ENCODE measurements around the gene HIGD1B.

Gene HIGD1B

DNA sequence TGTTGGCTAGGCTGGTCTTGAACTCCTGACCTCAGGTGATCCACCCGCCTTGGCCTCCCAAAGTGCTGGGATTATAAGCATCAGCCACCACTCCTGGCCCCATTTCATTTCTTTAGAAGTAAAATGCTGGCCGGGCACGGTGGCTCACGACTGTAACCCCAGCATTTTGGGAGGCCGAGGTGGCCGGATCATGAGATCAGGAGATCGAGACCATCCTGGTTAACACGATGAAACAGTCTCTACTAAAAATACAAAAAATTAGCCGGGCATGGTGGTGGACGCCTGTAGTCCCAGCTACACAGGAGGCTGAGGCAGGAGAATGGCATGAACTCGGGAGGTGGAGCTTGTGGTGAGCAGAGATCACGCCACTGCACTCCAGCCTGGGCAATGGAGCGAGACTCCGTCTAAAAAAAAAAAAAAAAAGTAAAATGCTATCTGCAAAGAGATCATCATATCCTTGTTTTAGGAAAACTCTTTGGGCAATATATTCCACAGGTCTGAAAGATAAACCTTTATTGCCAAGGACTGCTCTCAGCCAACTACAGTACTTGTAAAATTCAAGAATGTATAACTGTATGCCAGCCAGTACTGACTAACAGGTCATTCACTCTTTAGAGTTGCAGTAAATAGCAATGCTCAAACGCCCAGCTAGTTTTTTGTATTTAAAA, 21.4 kb upstream of the HIGD1B start:
- TF ChIP-seq POLR2A (IDR thresholded peaks at IDR 0.05; ENCODE audit: low read depth, low read length) (no peak), TAF1 (IDR thresholded peaks at IDR 0.05; ENCODE audit: borderline replicate concordance, low read depth, low read length) (no peak), POLR2AphosphoS5 (IDR thresholded peaks at IDR 0.05; ENCODE audit: low read depth, low read length) (no peak)
- DNase-seq (ENCODE audit: insufficient read length) (no peak), FAIRE-seq (no peak)

DNA sequence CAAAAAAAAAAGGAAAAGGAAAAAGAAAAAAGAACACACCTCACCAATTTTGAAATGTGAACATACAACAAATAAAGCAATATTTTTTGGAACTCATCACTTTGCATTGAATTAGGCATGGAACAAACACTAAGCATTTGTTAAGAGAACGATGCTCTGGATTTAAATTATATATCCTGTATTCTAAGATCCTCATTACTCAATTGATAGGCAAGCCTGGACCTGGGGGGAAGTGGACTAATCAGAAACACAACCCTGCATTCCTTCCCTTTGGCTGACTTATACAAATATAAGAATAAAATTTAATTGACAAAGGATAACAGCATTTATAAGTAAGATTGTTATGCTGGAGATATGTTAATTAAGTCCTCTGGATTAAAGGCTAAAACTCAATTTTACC, 19.8 kb upstream of the HIGD1B start:
- FAIRE-seq (no peak), DNase-seq (ENCODE audit: insufficient read length) (no peak)
- TF ChIP-seq POLR2A (IDR thresholded peaks at IDR 0.05; ENCODE audit: low read depth, low read length) (no peak), TAF1 (IDR thresholded peaks at IDR 0.05; ENCODE audit: borderline replicate concordance, low read depth, low read length) (no peak), POLR2AphosphoS5 (IDR thresholded peaks at IDR 0.05; ENCODE audit: low read depth, low read length) (no peak)

DNA sequence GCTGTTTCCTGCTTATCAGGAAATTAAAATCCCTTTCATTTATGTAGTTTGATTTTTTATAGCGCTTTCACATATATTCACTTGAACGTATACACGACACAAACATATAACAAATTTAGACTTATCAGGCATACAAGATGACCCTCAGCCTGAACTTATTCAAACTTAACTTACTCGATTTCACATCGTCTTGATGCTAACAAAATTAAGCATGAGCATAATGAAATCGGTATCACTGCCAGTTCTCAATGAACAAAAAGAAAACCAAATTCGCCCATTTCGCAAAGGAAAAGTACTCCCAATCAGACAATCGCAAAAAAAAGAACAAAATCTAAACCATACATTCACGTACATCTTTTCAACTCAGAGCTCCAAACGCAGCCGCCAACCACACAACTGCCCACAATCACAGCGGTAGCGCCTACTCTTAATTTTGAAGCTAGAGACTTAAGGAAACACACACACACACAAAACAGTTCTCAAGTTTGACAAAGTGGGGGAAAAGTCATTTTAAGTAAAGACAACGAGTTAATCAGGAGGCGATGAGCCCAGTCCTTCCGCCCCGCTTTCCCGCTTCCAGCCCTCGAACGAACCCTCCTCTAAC, 18.7 kb upstream of the HIGD1B start:
- no peak for TF ChIP-seq POLR2AphosphoS5 (IDR thresholded peaks at IDR 0.05; ENCODE audit: low read depth, low read length)
- TF ChIP-seq TAF1 (IDR thresholded peaks at IDR 0.05; ENCODE audit: borderline replicate concordance, low read depth, low read length), result no peak
- TF ChIP-seq POLR2A (IDR thresholded peaks at IDR 0.05; ENCODE audit: low read depth, low read length), result no peak
- FAIRE-seq, result peak; percentile 77
- no peak for DNase-seq (ENCODE audit: insufficient read length)

- FAIRE-seq, result peak; percentile 24
- DNase-seq (ENCODE audit: insufficient read length), result no peak
- no peak for TF ChIP-seq POLR2AphosphoS5 (IDR thresholded peaks at IDR 0.05; ENCODE audit: low read depth, low read length)
Measured at GRCh38 chr17:44829523-44830358, 17.9 kb upstream of the HIGD1B start, which contains the start of gene GJC1. GJC1 (minus strand) TSS chr17:44830287; CDS start chr17:44805817, 24,470 bp downstream.

- TF ChIP-seq TAF1 (IDR thresholded peaks at IDR 0.05; ENCODE audit: borderline replicate concordance, low read depth, low read length) (no peak), POLR2A (IDR thresholded peaks at IDR 0.05; ENCODE audit: low read depth, low read length) (no peak), POLR2AphosphoS5 (IDR thresholded peaks at IDR 0.05; ENCODE audit: low read depth, low read length) (no peak)
- DNase-seq (ENCODE audit: insufficient read length) (no peak), FAIRE-seq (no peak)
Measured at GRCh38 chr17:44830359-44831288, 17.1 kb upstream of the HIGD1B start.

DNA sequence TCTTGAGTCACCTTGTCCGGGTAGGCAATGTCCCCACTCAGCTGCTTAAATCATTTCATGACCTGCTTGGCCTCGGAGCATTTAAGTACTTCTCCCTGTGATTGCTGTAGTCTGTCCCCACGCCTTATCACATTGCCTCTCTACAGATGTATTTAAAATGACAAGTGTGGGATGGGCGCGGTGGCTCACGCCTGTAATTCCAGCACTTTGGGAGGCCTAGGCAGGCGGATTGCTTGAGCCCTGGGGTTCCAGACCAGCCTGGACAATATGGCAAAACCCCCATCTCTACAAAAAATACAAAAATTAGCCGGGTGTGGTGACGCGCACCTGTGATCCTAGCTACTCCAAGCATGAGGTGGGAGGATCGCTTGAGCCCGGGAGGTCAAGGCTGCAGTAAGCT, 16.3 kb upstream of the HIGD1B start:
- FAIRE-seq, result no peak
- TF ChIP-seq POLR2AphosphoS5 (IDR thresholded peaks at IDR 0.05; ENCODE audit: low read depth, low read length) (no peak), TAF1 (IDR thresholded peaks at IDR 0.05; ENCODE audit: borderline replicate concordance, low read depth, low read length) (no peak), POLR2A (IDR thresholded peaks at IDR 0.05; ENCODE audit: low read depth, low read length) (no peak)
- no peak for DNase-seq (ENCODE audit: insufficient read length)

DNA sequence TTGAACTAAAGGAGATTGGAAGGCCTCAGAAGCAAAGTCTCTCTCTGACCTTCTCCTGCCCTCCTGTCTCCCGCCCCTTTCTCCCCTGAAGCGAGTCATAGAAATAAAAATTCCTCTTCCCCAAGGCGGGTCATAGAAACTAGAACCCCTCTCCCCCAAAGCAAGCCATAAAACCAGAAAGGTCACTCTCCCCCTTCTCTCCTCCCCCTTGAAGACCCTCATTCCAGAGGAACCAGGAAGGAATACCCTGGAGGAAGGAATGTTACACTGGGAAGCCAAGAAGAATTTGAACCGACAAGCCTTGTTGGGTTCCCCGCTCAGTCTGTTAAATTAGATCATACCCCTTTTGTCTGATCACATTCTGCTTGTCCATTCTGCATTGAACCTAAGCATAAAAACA, 14.9 kb upstream of the HIGD1B start:
- DNase-seq (ENCODE audit: insufficient read length), result no peak

DNA sequence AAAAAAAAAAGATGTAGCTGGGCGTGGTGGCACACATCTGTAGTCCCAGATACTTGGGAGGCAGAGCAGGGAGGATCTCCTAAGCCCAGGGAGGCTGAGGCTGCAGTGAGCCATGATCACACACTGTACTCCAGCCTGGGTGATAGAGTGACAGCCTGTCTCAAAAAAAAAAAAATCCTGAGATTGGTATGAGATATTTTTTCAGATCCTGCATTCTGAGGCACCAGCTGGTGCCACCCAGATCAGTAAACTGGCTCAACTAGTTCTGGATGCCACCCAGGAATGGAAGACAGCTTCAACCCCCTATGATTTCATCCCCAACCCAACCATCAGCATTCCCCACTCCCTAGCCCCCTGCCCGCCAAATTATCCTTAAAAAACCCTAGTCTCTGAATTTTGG, 10.5 kb upstream of the HIGD1B start:
- no peak for DNase-seq (ENCODE audit: insufficient read length)
- FAIRE-seq, result no peak
- no peak for TF ChIP-seq POLR2A (IDR thresholded peaks at IDR 0.05; ENCODE audit: low read depth, low read length)
- no peak for TF ChIP-seq POLR2AphosphoS5 (IDR thresholded peaks at IDR 0.05; ENCODE audit: low read depth, low read length)
- TF ChIP-seq TAF1 (IDR thresholded peaks at IDR 0.05; ENCODE audit: borderline replicate concordance, low read depth, low read length), result no peak

More for the DNA sequence above, 14.9 kb upstream of the HIGD1B start:
- TF ChIP-seq POLR2A (IDR thresholded peaks at IDR 0.05; ENCODE audit: low read depth, low read length) (no peak), POLR2AphosphoS5 (IDR thresholded peaks at IDR 0.05; ENCODE audit: low read depth, low read length) (no peak), TAF1 (IDR thresholded peaks at IDR 0.05; ENCODE audit: borderline replicate concordance, low read depth, low read length) (no peak)
- no peak for FAIRE-seq

DNA sequence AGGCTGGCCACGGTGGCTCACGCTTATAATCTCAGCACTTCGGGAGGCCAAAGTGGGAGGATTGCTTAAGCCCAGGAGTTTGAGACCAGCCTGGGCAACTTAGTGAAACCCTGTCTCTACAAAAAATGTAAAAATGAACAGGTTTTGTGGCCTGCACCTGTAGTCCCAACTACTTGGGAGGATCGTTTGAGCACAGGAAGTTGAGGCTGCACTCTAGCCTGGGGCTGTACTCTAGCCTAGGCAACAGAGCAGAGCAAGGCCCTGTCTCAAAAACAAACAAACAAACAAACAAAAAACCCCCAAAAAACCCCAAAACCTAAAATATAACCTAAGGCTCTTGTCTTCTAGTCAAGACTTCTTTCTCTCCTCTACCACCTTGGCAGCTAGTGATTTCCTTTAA, 7.4 kb upstream of the HIGD1B start:
- no peak for DNase-seq (ENCODE audit: insufficient read length)
- TF ChIP-seq POLR2A (IDR thresholded peaks at IDR 0.05; ENCODE audit: low read depth, low read length) (no peak), POLR2AphosphoS5 (IDR thresholded peaks at IDR 0.05; ENCODE audit: low read depth, low read length) (no peak), TAF1 (IDR thresholded peaks at IDR 0.05; ENCODE audit: borderline replicate concordance, low read depth, low read length) (no peak)
- no peak for FAIRE-seq

DNA sequence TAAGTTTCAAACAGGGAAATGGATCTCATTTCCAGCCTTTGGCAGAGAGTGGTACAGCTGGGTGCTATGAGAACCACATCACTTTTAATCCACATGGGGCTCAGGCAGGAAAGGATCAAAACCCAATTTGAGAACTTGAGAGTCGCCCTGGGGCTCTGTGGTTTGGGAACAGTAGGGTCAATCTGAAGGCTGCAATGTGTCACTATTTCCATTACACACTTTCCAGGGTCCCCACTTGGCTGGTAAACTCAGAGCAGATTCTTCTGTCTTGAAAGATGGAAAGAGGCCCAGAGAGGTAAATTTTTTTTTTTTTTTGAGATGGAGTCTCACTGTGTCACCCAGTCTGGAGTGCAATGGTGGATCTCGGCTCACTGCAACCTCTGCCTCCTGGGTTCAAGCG, 6.7 kb upstream of the HIGD1B start:
- FAIRE-seq (no peak), DNase-seq (ENCODE audit: insufficient read length) (no peak)
- no peak for TF ChIP-seq TAF1 (IDR thresholded peaks at IDR 0.05; ENCODE audit: borderline replicate concordance, low read depth, low read length)
- no peak for TF ChIP-seq POLR2A (IDR thresholded peaks at IDR 0.05; ENCODE audit: low read depth, low read length)

GRCh38 chr17:44842748-44843147, 4.9 kb upstream of the HIGD1B start:
- DNase-seq (ENCODE audit: insufficient read length) (no peak), FAIRE-seq (no peak)
- TF ChIP-seq POLR2A (IDR thresholded peaks at IDR 0.05; ENCODE audit: low read depth, low read length), result no peak
- TF ChIP-seq TAF1 (IDR thresholded peaks at IDR 0.05; ENCODE audit: borderline replicate concordance, low read depth, low read length), result no peak
- no peak for TF ChIP-seq POLR2AphosphoS5 (IDR thresholded peaks at IDR 0.05; ENCODE audit: low read depth, low read length)
